ENCODE measurements around the gene ZNF33A. TPM values are rescaled to one million over a fixed set of nuclear protein-coding genes. Genes with fewer than 3 reads are reported as not detected.
"Not testable (repeated sequence)": the region's sequence is repeated elsewhere in the genome, so short reads cannot be mapped to it uniquely, and the experiment has no call there.

Gene ZNF33A
- polyA plus RNA-seq (ENCODE audit: insufficient read length in 3 of 3), result 10 to 100 TPM; 33.9 to 54.9 (median 49.9) TPM
- long read RNA-seq, donor 1, full-length matches to known transcripts, result 9 of 9 reads
- long read RNA-seq, donor 1, partial matches to known transcripts, result 0 of 9 reads
- long read RNA-seq, donor 1, other reads (novel, unspliced or antisense), result 0 of 9 reads
- long read RNA-seq, donor 2, full-length matches to known transcripts, result 6 of 6 reads
- long read RNA-seq, donor 2, partial matches to known transcripts, result 0 of 6 reads
- long read RNA-seq, donor 2, other reads (novel, unspliced or antisense), result 0 of 6 reads
- long read RNA-seq, donor 3, full-length matches to known transcripts, result 7 of 7 reads
- long read RNA-seq, donor 3, partial matches to known transcripts, result 0 of 7 reads
- long read RNA-seq, donor 3, other reads (novel, unspliced or antisense), result 0 of 7 reads
- long read RNA-seq, donor 4, transcript ZNF33A-203 (5 exons, 3,994 nt), result major isoform, 8 of 8 reads
- long read RNA-seq, donor 4, partial matches to known transcripts, result 0 of 8 reads
- long read RNA-seq, donor 4, other reads (novel, unspliced or antisense), result 0 of 8 reads
- long read RNA-seq, donor 5, full-length matches to known transcripts, result 6 of 6 reads
- long read RNA-seq, donor 5, partial matches to known transcripts, result 0 of 6 reads
- long read RNA-seq, donor 5, other reads (novel, unspliced or antisense), result 0 of 6 reads
- long read RNA-seq, donor 6, full-length matches to known transcripts, result 7 of 14 reads
- long read RNA-seq, donor 6, partial matches to known transcripts, result 7 of 14 reads
- long read RNA-seq, donor 6, other reads (novel, unspliced or antisense), result 0 of 14 reads
- long read RNA-seq, donor 7, full-length matches to known transcripts, result 18 of 18 reads
- long read RNA-seq, donor 7, partial matches to known transcripts, result 0 of 18 reads
- long read RNA-seq, donor 7, other reads (novel, unspliced or antisense), result 0 of 18 reads
- long read RNA-seq, donor 8, full-length matches to known transcripts, result 3 of 3 reads
- long read RNA-seq, donor 8, partial matches to known transcripts, result 0 of 3 reads
- long read RNA-seq, donor 8, other reads (novel, unspliced or antisense), result 0 of 3 reads
- long read RNA-seq, donor 9, full-length matches to known transcripts, result 13 of 13 reads
- long read RNA-seq, donor 9, partial matches to known transcripts, result 0 of 13 reads
- long read RNA-seq, donor 9, other reads (novel, unspliced or antisense), result 0 of 13 reads
- long read RNA-seq, donor 10, full-length matches to known transcripts, result 10 of 10 reads
- long read RNA-seq, donor 10, partial matches to known transcripts, result 0 of 10 reads
- long read RNA-seq, donor 10, other reads (novel, unspliced or antisense), result 0 of 10 reads
- long read RNA-seq, donor 11, partial matches to known transcripts, result 0 of 5 reads
- long read RNA-seq, donor 11, other reads (novel, unspliced or antisense), result 0 of 5 reads
- long read RNA-seq, donor 12, full-length matches to known transcripts, result 22 of 22 reads
- long read RNA-seq, donor 12, partial matches to known transcripts, result 0 of 22 reads
- long read RNA-seq, donor 12, other reads (novel, unspliced or antisense), result 0 of 22 reads
- long read RNA-seq, donor 13, full-length matches to known transcripts, result 7 of 7 reads
- long read RNA-seq, donor 13, partial matches to known transcripts, result 0 of 7 reads
- long read RNA-seq, donor 13, other reads (novel, unspliced or antisense), result 0 of 7 reads
- long read RNA-seq, donor 14, result 0 reads
- long read RNA-seq, donor 15, full-length matches to known transcripts, result 12 of 12 reads
- long read RNA-seq, donor 15, partial matches to known transcripts, result 0 of 12 reads
- long read RNA-seq, donor 15, other reads (novel, unspliced or antisense), result 0 of 12 reads
- long read RNA-seq, donor 16, full-length matches to known transcripts, result 9 of 41 reads
- long read RNA-seq, donor 16, partial matches to known transcripts, result 32 of 41 reads
- long read RNA-seq, donor 16, other reads (novel, unspliced or antisense), result 0 of 41 reads

DNA sequence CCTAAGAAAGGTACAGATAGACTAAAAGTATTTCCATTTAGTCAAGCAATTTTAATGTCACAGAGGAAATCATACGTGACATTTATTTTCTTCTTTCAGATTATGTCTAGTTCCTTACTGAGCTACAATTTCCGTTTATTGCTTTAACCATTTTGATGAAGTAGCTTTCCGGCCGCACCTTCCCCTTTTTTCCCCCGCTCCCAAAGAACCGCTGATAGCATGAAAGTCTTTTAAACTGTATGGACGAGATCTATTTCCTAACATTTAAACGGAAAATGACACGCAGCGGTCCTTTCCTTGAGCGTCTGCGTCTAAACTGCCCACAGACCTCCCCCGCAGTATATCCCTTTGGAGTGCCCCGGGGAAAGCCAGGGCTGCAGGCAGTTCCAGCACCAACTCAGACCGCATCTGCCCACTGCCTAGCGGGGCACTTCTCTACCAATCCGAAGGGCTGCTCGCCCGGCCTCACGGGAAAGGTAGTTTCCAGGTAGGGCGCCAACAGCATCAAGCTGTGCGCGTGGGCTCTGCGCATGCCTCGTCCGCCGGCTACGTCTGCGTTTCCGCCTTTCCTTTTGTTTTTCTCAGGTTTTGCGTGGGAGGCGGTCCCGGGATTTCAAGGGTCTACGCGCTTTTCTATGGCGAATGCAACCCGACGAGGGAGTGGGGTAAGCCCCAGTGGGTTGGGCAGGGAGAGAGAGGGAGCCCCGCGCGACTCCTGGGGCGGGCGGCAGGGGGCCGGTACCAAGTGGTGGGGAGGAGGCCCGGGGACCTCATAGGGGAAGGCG lies at the start of gene ZNF33A:
Gene ZNF33A, plus strand, starts transcription at position 557 of the 785 bp plus-strand sequence. CDS start 1,667 bp downstream, outside the sequence.
- peak; percentile 93 for DNase-seq

DNA sequence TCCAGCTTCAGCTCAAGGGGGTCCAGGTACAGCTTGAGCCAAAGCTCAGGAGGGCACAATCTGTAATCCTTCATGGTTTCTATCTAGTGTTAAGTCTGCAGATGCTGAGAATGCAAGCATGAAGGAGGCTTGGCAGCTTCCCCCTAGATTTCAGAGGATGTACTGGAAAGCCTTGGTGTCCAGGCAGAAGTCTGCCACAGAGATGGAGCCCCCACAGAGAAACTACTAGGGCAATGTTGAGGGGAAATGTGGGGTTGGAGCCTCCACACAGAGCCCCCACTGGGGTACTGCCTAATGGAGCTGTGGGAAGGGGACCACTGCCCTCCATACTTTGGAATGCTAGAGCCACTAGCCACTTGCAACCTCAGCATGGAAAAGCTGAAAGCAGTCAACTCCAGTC lies 45.5 kb upstream of the ZNF33A start:
- DNase-seq, result no peak

DNA sequence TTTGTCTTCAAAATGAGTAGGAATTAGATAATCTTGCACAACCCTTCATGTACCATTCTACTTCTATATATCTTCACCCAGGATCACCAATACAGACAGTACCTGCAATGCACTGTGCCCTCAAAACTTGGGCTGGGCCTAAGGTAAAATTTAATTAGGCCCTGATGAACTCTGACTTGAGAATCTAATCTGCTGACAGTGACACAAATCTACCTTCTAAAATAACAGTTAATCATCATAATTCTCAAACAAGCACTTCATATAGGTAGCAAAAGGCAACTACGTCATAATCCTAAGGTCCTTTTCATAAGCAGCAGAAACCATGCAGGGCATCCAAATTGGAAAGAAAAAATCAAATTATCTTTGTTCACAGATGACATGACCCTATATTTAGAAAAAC lies 38.1 kb upstream of the ZNF33A start:
- no peak for DNase-seq

DNA sequence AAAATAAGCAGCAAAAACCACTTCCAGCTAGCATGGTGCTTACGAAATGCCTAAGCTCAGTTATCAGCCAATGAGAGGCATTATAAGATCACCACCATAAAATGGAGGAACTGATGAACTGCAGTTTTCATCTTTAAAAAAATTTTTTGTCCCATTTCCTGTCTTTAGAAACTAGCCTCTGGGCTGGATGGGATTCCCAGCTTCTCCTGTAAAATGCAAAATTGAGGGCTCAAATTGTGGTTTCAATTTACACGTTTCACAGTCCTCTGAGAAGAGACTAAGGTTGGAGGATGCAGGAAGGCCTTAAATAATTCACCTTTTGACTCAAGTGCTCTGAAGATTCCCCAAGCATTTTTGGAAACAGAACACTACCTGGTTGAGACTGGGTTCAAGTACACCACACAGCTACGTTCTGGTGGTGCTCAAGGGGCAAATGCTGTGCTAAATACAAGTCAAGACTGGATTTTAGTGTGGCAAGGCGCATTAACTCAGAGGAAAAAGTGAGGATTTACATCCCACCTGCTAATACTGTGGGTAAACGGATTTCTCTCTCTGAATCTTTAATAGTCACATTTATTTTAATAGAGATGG lies 35.0 kb upstream of the ZNF33A start:
- DNase-seq, result peak; percentile 20

DNA sequence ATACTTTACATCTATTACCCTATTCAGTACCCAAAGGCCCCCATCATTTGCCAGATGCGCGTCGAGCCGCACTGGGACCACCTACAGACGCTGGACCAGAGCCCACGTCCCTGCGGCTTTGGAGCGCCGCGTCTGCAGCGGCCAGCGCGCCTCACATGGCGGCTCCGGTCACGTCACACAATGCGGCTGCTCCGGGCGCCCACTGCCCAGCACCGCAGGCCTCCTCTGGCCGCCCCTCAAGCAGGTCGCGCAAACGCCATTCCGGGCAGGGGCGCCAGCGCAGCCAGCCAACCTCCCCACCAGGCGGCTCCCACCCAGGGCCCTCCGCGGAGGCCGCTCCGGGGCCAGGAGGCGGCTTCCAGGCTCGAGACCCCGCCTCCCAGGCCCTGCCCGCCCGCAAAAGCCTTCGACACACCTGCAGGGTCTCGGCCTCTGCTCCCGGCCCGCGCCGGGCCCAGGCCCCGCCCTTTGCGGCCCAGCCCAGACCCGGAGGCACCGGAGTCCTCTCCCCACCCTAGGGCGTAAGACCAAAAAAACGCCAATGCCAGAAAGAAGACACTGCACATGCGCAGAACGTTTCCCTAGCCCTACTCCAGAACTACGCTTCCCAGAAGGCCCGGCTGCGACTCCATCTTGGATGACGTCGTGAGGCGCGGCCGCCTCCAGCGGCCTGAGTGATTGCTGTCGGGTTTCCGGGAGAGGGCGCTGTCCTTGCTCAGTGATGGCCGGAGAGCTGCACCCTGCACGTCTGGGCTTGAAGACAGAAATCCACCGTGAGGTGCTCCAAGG lies 34.2 kb upstream of the ZNF33A start, which contains the start of gene ZNF25:
Gene ZNF25, minus strand, starts transcription at position 557 of the 789 bp plus-strand sequence. CDS start 4,925 bp downstream, outside the sequence.
- DNase-seq, result peak; percentile 99

DNA sequence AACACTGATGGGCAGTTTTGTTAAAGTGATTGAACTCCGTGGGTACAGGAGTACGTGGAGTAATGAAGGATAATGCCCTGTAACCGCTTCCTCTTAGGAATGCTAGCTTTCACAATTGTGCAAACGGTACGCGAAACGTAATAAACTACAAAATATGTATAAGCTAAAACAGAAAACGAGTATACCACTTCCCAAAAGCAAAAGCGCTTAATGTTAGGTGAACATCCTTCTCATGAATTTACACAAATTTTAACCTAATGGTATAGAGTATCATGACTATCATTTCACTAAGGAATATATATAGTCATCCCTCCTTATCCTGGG lies 33.6 kb upstream of the ZNF33A start:
- no peak for DNase-seq

DNA sequence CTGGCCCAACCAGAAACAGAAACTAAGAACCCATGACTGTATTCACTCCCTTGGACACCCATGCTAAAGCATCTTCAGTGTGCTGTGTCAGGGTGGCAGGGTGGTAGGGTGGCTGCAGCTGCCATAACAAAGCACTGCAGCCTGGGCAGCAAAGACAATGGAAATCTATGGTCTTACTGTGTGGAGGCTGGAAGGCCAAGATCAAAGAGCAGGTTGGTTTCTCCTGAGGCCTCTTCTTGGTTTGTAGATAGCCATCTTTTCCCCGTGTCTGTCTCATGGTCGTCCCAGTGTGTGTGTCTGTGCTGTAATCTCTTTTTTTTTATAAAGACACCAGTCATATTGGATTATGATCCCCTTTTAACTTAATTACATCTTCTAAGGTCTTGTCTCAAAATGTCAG lies 18.8 kb upstream of the ZNF33A start:
- DNase-seq, result no peak

DNA sequence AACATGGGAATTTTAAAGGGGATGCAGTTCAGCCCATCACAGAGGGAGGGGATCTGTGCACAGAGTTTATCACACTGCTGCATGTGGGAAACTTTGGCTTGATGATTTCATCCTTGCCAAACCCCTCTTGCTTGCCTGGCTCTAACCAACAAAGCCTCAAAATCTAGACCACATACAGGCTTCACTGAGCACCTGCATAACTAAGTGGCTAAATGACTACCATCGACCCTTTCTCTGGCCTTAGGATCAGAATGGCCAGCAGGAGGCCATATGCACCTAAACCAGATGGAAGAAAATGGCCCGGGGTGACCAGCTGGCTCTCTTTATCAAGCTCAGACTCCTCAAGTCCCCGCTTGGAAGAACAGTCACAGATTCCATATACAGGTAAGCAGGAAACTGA lies 18.4 kb upstream of the ZNF33A start:
- DNase-seq, result no peak

DNA sequence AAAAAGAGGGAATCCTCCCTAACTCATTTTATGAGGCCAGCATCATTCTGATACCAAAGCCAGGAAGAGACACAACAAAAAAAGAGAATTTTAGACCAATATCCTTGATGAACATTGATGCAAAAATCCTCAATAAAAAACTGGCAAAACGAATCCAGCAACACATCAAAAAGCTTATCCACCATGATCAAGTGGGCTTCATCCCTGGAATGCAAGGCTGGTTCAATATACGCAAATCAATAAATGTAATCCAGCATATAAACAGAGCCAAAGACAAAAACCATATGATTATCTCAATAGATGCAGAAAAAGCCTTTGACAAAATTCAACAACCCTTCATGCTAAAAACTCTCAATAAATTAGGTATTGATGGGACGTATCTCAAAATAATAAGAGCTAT lies 11.6 kb upstream of the ZNF33A start:
- not testable (repeated sequence) for DNase-seq

DNA sequence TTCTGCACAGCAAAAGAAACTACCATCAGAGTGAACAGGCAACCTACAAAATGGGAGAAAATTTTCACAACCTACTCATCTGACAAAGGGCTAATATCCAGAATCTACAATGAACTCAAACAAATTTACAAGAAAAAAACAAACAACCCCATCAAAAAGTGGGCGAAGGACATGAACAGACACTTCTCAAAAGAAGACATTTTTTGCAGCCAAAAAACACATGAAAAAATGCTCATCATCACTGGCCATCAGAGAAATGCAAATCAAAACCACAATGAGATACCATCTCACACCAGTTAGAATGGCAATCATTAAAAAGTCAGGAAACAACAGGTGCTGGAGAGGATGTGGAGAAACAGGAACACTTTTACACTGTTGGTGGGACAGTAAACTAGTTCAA lies 10.0 kb upstream of the ZNF33A start:
- DNase-seq, result not testable (repeated sequence)

DNA sequence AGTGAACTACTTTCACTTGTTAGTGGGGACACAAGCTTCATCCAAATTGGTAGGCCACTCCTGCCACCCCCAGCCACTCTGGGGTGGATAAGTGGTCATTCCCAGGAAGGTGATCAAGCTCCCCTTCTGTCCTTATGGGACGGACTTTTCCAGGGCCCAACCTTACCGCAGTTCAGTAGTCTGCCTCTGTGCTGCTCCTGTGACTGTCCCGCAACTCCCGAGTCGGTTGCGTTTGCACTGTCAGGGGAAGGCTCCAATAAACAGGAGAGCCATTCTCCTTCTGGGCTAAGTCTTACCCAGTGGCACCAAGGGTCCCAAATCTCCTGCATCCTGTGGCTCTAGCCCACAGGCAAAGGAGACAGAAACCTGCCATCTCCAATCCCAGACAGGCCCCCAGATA lies 7.4 kb upstream of the ZNF33A start:
- DNase-seq, result no peak

DNA sequence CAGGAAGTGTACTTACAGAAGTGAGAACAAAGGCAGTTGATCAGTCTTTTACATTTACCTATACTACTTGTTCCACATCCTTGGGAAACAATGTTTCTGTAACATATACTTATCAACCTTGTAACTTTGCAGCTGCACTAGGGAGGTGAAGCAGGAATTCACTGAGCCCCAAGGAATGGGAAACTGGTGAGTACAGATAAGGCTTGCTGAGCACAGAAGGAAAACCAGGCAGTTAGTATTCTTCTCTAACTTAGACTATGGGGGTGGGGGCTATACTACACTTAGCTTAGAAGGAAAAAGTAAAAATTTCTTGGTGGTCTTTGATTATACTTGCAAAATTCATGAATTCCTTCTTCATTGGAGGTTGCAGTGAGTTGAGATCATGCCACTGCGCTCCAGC lies 6.9 kb upstream of the ZNF33A start:
- DNase-seq, result no peak

DNA sequence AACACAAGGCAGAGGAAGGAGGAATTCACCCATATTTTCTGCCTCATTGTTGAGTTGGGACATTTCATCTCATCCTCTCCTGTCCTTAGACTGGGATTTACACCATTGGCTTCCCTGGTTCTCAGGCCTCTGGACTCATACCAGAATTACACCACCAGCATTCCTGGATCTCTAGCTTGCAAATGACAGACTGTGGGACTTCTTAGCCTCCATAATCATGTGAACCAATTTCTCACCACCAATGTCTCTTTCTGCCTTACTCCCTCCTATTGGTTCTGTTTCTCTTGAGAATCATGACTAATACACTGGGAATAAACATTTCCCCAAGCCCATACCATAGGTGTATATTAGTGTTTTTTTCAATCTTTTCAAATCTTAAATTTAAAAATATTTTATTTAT lies 2.9 kb upstream of the ZNF33A start:
- DNase-seq, result no peak

DNA sequence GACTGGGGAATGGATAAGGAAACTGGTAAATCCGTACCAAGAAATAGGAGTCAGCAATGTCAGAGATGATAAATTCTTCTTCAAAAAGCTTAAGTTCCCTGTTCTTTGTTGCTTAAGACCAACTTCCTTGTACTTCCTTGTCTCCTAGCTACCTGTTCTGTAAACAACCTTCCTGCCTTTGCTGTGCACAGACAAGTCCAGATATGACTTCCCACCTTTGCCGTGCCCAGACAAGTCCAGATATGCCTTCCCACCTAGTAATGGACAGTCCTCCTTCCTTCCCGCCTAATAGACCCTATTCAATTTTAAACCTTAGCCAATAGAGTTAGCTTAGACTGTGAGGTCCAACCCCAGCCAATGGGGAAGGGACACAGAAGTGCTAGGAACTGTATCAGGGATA lies 2.5 kb upstream of the ZNF33A start:
- DNase-seq, result no peak

DNA sequence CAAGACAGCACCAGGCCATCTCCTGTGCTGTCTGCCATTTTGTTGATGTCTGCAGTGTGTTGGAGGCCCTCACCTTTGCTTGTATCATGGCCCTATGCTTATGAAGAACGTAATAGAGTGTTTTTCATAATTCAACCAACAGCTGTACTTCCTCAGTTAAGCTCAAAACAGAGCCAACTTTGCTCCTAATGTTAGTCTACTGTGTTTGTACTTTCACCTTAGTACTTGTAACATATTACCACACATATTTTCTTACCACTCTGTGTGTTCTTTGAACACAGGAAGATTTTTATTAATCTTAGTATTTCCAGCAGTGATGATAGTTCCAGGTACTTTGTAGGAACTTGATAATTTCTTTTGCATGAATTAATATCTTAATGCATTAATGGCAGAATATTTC lies 5.9 kb downstream of the ZNF33A start:
- no peak for DNase-seq

DNA sequence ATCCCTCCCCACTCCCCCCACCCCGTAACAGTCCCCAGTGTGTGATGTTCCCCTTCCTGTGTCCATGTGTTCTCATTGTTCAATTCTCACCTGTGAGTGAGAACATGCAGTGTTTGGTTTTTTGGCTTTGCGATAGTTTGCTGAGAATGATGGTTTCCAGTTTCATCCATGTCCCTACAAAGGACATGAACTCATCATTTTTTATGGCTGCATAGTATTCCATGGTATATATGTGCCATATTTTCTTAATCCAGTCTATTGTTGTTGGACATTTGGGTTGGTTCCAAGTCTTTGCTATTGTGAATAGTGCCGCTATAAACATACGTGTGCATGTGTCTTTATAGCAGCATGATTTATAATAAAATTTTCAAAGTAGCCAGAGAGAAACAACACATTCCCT lies 8.6 kb downstream of the ZNF33A start:
- DNase-seq, result not testable (repeated sequence)

DNA sequence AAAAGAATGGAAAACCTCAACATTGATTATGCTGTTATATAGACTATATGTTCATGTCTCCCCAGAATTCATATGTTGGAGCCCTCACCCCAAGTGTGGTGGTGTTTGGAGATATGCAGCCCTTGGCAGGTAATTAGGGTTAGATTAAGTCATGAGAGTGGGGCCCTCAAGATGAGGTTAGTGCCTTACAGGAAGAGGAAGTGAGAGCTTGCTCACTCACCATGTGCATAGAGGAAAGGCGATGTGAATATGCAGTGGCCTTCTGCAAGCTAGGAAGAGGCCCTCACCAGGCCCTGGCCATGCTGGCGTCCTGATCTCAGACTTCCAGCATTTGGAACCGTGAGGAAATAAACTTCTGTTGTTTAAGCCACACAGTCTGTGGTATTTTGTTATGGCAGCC lies 14.8 kb downstream of the ZNF33A start:
- no peak for DNase-seq

DNA sequence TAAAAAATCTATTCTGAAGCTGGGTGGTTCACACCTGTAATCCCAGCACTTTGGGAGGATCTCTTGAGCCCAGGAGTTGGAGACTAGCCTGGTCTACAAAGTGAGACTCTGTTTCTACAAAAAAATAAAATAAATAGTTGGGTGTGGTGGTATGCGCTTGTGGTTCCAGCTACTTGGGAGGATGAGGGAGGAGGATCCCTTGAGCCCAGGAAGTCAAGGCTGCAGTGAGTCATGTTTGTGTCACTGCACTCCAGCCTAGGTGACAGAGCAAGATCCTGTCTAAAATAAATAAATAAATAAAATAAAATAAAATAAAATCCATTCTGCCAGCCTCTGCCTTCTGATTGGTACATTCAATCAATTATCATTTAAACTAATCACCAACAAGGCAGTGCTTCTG lies 17.5 kb downstream of the ZNF33A start:
- no peak for DNase-seq
